Limb (tissue), 2 donors: ENCODE results near the gene UBTF.

Experiments
- DNase-seq, 2 donors: peaks; one replicate each; pipeline ENCODE4 v3.0.0-alpha.2; 2016; ENCODE audit errors: extremely low spot score in 2 of 2

Gene UBTF

GRCh38 chr17:44170499-44171201 is 48.8 kb downstream of the UBTF start, which contains the start of gene ASB16:
Gene ASB16 (plus strand): TSS chr17:44170704. CDS start chr17:44170790, 86 bp downstream.
- DNase-seq, result no peak

GRCh38 chr17:44170135-44170498 is 49.4 kb downstream of the UBTF start:
- DNase-seq, result no peak

DNA sequence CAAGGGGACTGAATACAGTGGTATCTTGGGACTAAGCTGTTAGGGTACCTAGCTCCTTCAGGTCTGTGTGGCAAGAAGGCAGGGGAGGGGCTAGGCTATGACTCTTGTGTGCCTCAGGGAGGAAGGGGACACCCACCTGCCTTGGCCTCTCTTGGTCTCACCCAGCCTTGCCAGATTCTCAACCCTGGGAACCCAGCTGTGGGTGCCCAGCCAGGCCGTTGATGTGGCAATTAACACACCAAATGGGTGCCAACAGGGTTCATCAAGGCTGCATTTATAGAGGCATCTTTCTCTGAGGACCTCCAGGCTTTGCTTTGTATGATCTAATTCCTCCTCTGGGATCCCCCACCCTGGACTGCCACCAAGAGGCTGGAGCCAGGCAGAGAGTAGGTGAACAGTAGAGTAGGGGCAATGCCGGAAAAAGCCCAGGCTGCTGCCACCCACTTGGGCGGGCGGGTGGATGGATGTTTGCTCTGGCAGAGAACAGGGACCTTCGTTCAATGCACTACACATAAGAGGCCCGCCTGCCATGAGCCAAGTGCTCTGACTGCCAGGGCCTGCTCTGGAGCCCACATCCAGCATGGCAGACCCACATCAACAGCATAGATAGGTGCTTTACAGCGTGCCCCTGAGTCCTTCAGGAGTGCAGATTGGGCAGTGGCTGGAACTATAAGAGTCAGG is 52.2 kb downstream of the UBTF start:
- DNase-seq, result no peak

DNA sequence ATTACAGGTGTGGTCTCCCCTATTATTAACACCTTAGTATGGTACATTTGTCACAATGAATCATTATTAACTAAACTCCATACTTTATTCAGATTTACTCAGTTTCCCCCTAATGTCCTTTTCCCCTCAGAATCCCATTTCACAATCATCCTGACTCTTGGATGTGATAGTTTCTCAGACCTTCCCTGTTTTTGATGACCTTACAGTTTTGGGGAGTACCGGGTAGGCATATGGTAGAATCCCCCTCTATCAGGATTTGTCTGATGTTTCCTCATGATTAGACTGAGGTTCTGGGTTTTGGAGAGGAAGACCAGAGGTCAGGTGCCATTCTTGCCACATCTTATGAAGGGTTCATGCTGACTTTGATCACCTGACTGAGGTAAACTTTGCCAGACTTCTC is 55.0 kb downstream of the UBTF start:
- no peak for DNase-seq

- no peak for DNase-seq
These were observed 59.8 kb downstream of the UBTF start for GRCh38 chr17:44159519-44160210.

- no peak for DNase-seq
These were observed 64.0 kb downstream of the UBTF start for GRCh38 chr17:44155488-44155887.
